H54 (cell line): ENCODE data around the gene SLC13A3.

ENCODE experiments used
- DNase-seq: peaks from one replicate; pipeline ENCODE4 v3.0.0; 2011; ENCODE audit warnings: low spot score, mixed read lengths; ENCODE audit not compliant: insufficient read length
- FAIRE-seq: peaks from 3 replicates; lab custom pipeline; 2011; peaks lifted over from hg19 to GRCh38; lab: Jason Lieb, UNC
- POLR2A ChIP-seq: IDR thresholded peaks from 2 replicates; pipeline ENCODE4 v1.6.1; 2011; ENCODE audit warnings: low read depth, mild to moderate bottlenecking, low read length

The SLC13A3 gene

GRCh38 chr20:46640536-46641311 is 10.5 kb downstream of the SLC13A3 start:
- no peak for DNase-seq
- TF ChIP-seq POLR2A, result no peak
- FAIRE-seq, result no peak

GRCh38 chr20:46640044-46640443 is 11.2 kb downstream of the SLC13A3 start:
- DNase-seq, result no peak
- TF ChIP-seq POLR2A, result no peak
- FAIRE-seq, result no peak

GRCh38 chr20:46639587-46639986 is 11.7 kb downstream of the SLC13A3 start:
- no peak for FAIRE-seq
- DNase-seq, result no peak
- no peak for TF ChIP-seq POLR2A

GRCh38 chr20:46638898-46639274 is 12.4 kb downstream of the SLC13A3 start:
- no peak for TF ChIP-seq POLR2A
- DNase-seq (no peak), FAIRE-seq (no peak)

- DNase-seq, result no peak
- FAIRE-seq, result no peak
- no peak for TF ChIP-seq POLR2A
These were observed 12.9 kb downstream of the SLC13A3 start for GRCh38 chr20:46638134-46638897.

GRCh38 chr20:46637427-46638133 is 13.7 kb downstream of the SLC13A3 start:
- no peak for TF ChIP-seq POLR2A
- FAIRE-seq (no peak), DNase-seq (no peak)

- no peak for TF ChIP-seq POLR2A
- no peak for FAIRE-seq
- DNase-seq, result no peak
These were observed 14.2 kb downstream of the SLC13A3 start for GRCh38 chr20:46637020-46637419.

- no peak for TF ChIP-seq POLR2A
- FAIRE-seq, result no peak
- no peak for DNase-seq
These were observed 14.7 kb downstream of the SLC13A3 start for GRCh38 chr20:46636514-46636913.

- no peak for DNase-seq
- no peak for FAIRE-seq
- TF ChIP-seq POLR2A, result no peak
These were observed 15.6 kb downstream of the SLC13A3 start for GRCh38 chr20:46635514-46636136.

- FAIRE-seq, result no peak
- no peak for TF ChIP-seq POLR2A
- no peak for DNase-seq
These were observed 16.7 kb downstream of the SLC13A3 start for GRCh38 chr20:46634528-46634927.

GRCh38 chr20:46631874-46632446 is 19.3 kb downstream of the SLC13A3 start:
- FAIRE-seq (no peak), DNase-seq (no peak)
- TF ChIP-seq POLR2A, result no peak

- TF ChIP-seq POLR2A, result no peak
- FAIRE-seq (no peak), DNase-seq (no peak)
These were observed 19.9 kb downstream of the SLC13A3 start for GRCh38 chr20:46631212-46631869.

GRCh38 chr20:46630306-46630705 is 21.0 kb downstream of the SLC13A3 start:
- FAIRE-seq (no peak), DNase-seq (no peak)
- no peak for TF ChIP-seq POLR2A
